Astrocyte of the spinal cord (primary cell): ENCODE measurements around the gene PRDM16.

Experiments
- DNase-seq: peaks from one replicate; pipeline ENCODE4 v3.0.0; 2011; ENCODE audit warnings: low read depth, low spot score
- H3K4me3 ChIP-seq: 2 replicates; pipeline ENCODE4 v1.5.1; 2011; ENCODE audit warnings: low read depth, mild to moderate bottlenecking, low read length, moderate library complexity
- in situ Hi-C: cut with HindIII; loops from 2 replicates; pipeline ENCODE4 v1.10.0; 2017; ENCODE audit warnings: low sequenced_read_pairs
- TF ChIP-seq, protein P1 (sequence below): IDR thresholded peaks from 2 replicates; pipeline ENCODE4 v1.5.1; 2012; ENCODE audit warnings: low read depth, mild to moderate bottlenecking, low read length, inconsistent platforms

PRDM16 gene

DNA sequence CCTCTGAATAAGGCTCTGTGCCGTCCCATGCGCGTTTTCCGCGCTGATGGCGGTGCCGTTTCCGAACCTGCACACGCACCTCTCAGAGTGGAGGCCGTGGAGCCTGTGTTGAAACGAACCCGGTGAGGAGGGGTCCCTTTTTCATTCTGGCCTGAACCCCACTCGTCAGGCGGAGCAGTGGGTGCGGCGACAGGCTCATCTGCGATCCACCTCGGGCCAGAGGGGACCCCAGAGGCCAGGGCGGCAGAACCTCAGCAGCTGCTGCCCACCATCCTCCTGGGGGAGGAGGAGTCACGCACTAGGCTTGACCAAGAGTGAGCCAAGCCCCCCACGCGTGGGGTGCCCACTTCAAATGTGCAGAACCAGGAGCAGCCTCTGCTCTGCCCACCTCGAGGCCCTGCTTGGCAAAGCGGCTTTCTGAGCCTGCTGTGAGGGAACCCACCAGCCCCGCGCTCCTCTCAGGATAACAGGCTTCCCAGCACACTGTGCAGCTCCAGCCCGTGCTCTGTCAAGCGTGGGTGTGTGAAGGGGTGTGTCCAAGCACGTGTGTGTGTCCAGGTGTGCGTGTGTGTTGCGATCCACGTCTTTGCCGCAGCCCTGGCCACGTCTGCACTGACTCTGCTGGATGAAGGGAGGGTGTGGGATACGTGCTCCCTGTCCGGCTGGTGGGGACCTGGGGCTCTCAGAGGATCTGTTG, 6.8 kb downstream of the PRDM16 start:
- DNase-seq = no peak
- TF ChIP-seq, protein P1, sequence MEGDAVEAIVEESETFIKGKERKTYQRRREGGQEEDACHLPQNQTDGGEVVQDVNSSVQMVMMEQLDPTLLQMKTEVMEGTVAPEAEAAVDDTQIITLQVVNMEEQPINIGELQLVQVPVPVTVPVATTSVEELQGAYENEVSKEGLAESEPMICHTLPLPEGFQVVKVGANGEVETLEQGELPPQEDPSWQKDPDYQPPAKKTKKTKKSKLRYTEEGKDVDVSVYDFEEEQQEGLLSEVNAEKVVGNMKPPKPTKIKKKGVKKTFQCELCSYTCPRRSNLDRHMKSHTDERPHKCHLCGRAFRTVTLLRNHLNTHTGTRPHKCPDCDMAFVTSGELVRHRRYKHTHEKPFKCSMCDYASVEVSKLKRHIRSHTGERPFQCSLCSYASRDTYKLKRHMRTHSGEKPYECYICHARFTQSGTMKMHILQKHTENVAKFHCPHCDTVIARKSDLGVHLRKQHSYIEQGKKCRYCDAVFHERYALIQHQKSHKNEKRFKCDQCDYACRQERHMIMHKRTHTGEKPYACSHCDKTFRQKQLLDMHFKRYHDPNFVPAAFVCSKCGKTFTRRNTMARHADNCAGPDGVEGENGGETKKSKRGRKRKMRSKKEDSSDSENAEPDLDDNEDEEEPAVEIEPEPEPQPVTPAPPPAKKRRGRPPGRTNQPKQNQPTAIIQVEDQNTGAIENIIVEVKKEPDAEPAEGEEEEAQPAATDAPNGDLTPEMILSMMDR = no peak
- in situ Hi-C loops = no loop called here
- no peak overlapping the region for H3K4me3 ChIP-seq

DNA sequence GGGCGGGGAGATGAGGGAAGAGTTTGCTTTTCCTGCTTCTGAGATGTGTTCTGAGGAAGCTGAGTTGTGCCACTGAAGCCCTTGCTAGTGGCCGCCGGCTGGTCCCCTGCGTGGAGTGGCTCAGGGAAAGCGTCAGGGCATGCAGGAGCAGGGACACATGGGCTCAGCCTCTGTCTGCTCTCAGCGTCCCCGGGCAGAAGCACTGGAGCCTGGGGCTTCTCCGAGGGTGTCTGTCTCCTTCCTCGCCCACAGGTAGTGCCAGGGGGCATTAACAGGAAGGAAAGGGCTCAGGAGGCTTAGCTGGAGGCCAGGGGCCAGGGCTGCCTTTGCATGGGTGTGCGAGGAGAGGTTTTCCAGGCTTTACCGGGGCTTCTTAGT, 7.3 kb downstream of the PRDM16 start:
- in situ Hi-C loops = no loop called here
- no peak overlapping the region for H3K4me3 ChIP-seq

DNA sequence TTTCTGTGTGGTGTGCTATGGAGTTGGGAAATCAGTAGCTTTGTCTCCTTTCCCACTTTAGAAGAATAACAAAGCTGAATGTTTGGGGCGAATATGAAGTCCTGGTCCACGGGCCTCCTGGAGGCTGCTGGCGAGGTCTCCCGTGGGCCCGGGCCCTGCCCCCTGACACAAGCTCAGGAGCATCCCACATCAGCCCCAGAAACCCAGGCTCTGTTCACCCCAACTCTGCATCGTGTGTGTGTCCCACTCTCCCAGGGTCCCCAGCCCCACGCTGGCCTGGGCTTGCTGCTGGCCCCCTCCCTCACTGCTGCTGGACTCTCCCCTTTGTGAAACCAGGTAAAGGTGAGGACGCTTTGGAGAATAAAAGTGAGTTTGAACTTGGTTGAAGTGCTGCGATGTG, 8.1 kb downstream of the PRDM16 start:
- in situ Hi-C loops = no loop called here
- H3K4me3 ChIP-seq = no peak overlapping the region
- no peak for DNase-seq
- TF ChIP-seq, protein P1 = no peak

More for the DNA sequence above, 7.3 kb downstream of the PRDM16 start:
- TF ChIP-seq, protein P1 = no peak
- no peak for DNase-seq

DNA sequence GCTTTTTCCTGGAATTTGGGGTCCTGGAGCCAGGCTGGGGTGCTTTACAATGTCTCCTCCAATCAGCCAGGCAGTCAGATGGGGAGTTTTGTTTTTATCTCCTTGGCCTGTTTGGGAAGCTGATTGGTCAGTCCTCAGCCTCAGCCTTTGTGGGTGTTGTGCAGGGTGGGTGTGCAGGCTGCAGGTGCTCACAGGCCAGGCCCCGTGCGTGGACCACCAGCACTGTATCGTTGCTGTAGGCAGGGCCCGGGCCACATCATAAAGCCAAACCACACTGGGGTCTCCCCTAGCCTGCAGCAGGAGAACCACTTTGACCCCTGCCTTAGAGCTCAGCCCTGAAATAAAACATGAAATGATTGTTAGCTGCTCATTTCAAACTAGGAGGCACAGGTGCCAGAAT, 8.6 kb downstream of the PRDM16 start:
- in situ Hi-C loops = no loop called here

DNA sequence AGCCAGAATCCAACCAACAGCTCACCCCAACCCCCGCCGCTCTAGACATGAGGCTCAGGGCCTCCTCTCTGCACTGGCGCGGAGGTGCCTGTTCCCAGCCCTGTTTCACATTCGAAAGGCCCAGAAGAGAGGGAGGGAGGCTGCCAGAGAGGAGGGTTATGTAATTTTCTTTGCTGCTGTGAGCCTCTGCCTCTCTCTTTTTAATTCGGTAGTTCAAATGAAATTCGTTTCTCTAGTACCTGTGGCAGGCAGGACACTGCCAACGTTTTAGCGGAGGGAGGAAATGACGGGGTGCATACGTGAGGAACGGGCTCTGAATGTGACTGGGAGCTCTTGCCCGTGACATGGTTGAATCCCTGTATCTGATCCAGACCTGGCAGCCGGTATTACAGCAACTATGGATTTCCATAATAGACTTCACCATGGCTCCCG, 9.4 kb downstream of the PRDM16 start:
- in situ Hi-C loops = no loop called here
- H3K4me3 ChIP-seq = no peak overlapping the region
- TF ChIP-seq, protein P1 = no peak
- DNase-seq = peak; percentile 25

More for the DNA sequence above, 8.6 kb downstream of the PRDM16 start:
- TF ChIP-seq, protein P1 = no peak
- no peak overlapping the region for H3K4me3 ChIP-seq
- DNase-seq = no peak

- TF ChIP-seq, protein P1 = no peak
- no peak for DNase-seq
- no peak overlapping the region for H3K4me3 ChIP-seq
- in situ Hi-C loops = no loop called here
Measured at GRCh38 chr1:3078871-3079270, 9.9 kb downstream of the PRDM16 start.
